Endometrium (tissue), 2 donors: ENCODE measurements around the gene CEP95.

Source experiments
- FAIRE-seq: peaks from 2 replicates; lab custom pipeline; 2012; peaks lifted over from hg19 to GRCh38; lab: Jason Lieb, UNC
- donor health status: control.
- donor health status: control.

The CEP95 gene

DNA sequence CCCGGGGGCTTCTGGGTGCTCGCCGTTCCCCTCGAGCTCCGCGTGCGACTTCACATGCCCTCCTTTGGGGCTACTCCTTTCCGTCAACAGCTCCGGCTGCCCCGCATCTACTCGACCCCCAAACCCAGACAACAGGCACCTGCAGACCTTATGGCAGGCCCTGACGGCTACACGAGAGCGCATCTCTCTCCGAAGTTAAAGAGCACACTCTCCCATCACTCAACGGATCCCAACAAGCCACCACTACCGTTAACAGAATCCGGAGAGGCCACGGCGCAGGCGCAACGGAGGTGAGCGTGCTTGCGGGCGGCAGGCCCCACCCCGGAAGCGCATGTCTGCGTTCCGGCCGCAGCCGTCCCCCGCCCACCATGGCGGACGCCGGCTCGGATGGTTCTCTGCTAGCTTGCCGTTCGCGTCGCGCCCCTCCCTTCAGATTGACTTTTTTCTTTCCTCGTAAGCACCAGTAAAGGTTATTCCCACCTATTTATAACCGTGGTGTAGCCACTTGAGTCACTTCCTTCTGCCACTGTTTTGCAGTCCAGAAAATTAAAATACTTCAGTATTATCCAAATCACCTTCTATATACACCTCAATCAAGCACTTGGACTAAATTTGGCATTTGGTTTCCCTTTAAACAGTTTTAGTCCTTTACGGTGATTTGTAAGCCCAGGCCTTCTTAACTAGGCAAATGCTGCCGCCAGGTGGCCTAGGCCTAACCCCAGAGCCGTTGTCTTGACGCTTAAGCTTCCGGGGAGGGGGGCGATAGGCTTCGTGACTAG lies 9.8 kb upstream of the CEP95 start, which contains the start of gene POLG2:
POLG2 (minus strand) TSS at position 269 of the 779 bp plus-strand sequence; CDS start at position 183, 86 bp downstream.
- FAIRE-seq = no peak

DNA sequence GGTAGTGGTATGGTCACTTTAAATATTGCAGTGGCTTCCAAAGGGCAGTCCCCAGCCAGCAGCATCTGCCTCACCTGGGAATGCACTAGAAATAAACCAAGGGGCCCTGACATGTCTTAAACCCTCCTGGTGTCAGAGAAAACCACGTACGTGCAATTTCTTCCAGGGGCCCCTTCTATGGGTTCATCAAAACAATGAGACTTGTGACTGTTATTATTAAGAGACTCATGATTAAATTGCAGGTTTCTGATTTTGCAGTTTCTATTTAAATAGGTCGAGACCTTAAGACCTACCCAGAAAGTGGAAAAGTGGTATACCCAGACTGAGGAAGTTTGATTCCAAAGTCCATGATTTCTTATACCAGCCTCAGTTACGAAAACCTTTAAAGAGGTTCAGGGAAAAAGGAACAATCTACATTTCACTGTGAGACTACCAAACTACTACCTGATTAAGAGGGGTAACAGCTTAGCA lies 9.2 kb upstream of the CEP95 start:
- no peak for FAIRE-seq

DNA sequence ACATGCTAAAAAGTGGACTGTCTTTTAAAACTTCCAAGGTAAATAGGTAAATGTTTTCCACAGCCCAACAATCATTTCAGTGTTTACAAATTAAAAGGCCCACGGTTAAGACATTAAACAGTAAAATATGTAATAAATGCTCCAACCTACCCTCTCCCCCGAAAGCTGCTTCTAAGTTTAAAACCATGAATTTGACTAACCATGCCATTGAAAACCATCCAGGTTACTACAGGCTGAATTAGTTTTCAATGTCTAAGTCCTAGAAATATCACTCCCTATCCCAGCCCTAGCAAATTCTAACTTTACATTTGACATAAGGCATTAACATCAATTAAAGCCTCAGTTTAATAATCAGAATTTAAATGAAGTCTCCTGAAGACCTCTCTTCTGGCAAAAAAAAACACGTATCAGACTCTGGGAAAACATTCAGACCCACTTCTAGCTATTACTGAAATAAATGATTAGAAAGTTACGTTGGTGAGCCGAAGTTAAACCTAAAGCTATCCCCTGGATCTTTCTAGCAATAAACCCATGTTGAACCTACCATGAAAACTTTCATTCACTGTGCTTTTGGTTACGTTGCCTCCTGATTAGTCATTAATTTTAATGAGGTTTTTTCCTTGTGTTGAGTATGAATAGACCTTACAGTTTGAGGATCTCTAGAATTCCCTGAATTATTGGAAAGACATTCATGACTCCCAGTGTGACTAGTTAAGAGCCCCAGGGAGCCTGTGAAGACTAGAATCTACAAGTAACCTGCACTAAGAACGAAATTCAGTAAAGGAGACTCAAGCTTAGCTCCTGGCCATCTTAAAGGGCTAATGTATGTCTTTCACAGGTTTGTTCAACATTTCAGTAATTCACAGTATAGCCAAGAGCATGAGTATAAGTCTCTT lies 8.2 kb upstream of the CEP95 start:
- no peak for FAIRE-seq

DNA sequence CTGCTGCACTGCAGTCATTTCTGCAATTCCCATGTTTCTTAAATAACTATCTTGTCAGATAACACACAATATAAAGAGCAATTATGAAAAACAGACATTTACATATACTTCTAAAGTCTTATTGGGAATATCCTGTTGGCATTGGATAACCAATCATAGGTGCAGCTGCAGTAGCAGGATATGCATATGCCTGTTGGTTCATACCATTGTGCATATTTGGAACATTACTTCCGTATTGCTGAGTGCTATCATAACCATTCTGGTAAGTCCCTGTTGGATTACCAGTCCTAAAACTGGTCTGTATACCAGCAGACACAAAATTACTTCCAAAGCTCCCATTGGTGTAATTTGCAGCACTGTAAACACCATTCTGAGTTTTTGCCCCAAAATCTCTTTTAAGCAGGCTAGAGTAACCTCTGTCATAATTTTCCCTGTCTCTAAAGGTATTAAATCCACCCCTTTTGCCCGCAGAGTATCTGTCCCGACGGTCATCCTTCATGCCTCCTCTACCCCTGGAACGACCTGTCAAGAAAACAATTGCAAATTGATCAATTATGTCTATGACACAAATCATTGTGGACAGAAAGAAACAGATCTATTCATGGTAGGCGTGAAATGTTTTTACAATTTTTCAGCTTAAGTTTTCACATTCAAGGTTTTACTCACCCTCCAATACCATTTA lies 6.8 kb upstream of the CEP95 start:
- no peak for FAIRE-seq

DNA sequence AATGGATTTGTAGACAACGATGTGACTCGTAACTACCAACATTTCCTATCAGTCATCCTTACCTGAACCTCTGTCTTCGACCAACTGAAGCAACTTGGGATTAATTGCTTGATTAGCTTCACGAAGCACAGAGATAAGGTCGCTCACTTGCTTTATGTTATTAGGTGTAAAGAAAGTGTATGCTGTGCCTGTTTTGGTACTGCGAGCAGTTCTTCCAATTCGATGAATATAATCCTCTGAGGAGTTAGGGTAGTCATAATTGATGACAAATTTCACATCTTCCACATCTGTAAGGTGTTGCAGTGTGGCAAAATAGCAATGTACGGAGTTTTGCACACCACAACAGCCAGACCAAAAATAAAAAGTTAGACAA lies 6.3 kb upstream of the CEP95 start:
- FAIRE-seq = no peak

DNA sequence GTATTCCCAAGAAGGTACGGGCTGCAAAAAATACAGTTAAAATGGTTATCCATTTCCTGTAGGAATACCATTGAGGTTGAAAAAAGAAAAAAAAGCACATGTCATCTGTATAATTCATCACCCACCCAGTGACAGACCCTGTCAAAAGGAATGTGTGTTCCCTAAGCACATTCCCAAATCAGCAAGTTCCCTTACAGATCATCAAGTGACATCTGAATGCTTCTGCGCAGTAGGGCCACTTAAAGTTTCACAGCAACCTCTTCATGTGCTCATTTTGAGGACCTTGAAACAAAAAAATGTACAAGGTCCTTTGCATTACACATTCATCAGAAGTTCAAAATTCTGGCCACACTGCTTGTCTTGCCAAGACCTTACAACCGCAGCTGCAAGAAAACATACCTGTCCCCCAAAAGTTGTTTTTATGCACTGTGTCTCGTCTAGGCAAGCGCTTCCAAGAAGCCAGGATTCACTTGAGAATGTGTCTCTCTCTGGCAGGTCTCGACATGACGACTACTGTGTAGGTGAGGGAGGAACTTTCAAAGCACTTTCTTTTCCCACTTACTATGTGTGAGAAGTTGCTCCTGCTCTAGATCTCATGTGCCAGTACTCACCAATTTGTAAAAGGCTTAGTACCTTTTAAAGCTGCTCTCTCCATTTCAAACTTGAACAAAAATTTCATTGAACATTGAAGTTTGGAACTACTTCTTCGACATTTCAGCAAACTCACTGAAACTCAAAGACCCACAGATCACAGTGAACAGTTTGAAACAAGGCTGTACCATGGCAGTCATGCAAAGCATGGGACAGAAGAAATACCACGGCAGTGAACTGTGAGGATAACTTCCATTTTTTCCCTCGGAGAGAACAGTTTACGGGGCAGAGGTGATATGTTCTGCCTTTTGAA lies 5.7 kb upstream of the CEP95 start:
- no peak for FAIRE-seq

DNA sequence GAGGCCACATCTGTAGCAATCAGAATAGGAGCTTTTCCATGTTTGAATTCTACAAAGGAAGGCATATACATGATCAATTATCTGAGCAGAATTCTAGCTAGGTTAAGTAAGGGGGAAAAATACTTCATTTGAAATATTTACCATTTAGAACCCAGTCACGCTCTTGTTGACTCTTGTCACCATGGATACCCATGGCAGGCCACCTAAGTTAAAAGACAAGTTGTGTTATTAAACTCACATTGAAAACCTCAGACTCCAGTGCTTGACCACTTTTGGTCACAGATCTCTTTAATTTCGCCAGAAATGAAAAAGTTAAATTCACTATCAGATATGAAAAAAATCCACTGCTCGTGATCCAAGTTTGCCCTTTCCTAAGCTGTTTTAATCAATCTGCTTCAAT lies 4.8 kb upstream of the CEP95 start:
- FAIRE-seq = no peak

DNA sequence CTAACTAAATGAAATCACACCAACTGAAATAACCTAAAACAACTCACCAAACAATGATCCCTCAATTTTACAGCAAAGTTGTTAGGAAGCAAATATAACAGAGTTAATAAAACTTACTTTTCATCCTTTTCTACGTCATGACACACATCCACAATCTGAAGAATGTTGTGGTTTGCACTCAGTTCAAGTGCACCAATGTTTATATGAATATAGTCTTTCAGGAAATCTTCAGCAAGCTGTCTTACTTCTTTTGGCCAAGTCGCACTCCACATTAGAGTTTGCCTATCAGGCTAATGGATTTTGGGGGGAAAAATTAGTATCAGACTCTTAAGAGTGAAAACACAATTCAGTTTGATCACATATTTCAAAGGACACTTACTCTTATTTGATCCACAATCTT lies 4.0 kb upstream of the CEP95 start:
- FAIRE-seq = no peak

DNA sequence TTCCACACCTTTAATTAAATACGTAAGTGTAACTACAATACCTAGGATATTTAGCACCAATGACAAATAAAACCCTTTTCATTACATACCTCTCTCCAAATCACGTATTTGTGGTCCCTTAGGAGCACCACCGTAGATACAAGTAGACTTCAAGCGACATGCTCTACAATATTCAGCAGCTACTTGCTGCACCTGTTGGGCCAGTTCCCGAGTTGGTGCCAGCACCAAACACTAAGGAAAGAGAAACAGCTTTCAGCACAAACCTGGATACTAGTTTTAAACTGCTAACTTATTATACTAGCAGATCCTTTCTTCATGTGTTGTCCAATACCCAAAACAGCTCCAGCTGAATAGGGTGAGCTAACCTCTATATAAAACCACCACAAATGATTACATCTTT lies 3.4 kb upstream of the CEP95 start:
- no peak for FAIRE-seq

DNA sequence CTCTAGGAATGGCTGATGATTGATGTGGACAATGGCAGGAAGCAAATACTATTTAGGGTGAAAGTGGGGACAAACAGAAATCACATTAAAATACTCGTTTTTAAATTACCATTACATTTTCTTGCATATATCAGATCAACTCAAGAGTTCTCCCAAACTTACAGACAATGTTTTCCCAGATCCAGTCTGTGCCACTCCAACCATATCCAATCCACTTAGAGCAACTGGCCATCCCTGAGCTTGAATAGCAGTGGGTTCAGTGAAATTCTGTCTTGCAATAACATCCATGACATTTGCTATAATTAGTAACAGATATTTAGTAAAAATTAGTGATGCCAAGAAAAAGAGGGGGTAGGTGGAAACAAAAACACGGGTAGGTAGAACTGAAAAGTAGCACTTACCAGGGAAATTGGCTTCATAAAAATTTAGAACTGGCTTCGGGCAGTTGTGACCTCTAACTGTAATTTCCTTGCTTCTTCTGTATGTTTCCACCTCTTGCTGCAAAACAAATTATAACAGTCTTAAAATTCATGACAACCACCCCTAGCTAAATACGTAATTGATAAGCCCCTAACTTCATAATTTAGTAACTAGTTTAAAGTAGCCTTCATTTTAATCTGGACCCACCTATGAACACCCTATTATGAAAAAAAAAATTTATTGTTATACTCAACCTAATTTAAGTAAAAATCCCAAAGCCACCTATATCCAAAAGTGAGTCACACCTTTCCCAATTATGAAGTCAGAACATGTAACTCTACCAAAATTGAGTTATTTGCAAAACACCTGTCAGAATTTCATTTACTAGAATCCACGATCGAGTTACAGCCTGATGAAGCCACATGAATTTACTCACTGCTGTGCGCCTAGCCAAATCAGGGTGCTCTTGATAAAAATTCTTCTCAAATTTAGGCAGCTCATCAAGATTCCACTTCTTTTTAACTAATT lies 2.7 kb upstream of the CEP95 start:
- no peak for FAIRE-seq

DNA sequence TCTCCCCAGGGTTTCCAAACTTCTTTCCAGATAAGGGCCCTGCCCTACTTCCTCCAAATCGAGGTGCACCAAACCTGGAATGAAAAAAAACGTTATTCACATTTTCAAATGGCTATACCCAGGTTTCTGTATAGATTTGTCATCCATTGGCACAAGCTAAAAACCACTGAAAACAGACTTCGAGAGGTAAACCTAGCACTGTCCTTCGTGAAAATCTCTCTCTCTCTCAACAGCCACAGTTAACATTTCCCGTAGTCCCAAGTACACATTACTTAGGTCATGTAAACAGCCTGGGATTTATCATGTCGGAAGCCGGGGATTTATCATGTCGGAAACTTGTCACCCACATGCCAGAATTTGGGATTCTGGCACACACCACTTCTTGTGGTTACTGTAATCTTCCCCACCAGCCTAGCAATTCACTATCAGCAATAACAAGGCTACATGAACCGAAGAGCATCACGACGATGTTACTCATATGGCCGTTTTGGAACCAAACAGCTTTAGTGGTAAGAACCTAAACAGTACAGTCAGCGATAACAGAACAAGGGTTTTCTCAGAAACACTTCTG lies 1.9 kb upstream of the CEP95 start:
- FAIRE-seq = no peak

DNA sequence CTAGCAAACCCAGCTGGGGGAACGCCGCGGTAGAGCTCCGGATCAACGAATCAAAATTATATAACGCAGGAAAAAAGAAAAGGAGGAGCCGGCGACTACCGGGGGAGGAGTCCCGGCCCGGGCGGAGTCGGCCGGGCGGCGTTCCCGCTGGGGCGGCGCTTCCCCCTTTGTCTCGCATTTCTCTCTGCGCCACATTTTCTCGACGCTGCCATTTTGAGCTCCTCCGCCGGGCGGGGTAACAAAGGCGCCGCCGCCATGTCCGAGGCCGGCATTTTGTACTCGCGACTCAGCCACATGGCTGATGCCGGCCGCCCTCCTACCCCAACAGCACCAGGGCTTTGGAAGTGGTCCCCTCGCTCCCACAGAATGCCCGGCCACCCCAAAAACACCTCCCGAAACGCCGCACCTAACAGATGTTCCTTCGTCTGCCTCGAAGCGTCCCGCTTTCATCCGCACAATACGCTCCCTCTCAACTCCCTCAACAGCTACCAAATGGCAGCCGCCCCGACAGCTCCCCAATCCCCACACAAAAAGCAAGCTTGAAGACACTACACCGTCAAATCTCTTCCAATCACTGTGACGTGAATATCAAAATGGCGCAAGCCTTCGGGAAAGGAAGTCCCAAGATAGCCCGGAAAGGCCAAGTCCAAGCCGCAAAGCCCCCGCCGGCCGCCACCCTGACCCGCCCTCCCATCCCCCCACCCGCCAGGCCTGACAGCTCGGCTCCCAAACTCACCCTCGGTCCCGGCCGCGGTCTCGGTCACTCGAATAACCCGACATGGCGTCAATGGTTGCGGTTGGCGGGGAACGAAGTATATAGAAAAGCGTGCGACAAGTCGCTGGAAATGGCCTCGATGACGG lies 1.2 kb upstream of the CEP95 start:
- FAIRE-seq = no peak

DNA sequence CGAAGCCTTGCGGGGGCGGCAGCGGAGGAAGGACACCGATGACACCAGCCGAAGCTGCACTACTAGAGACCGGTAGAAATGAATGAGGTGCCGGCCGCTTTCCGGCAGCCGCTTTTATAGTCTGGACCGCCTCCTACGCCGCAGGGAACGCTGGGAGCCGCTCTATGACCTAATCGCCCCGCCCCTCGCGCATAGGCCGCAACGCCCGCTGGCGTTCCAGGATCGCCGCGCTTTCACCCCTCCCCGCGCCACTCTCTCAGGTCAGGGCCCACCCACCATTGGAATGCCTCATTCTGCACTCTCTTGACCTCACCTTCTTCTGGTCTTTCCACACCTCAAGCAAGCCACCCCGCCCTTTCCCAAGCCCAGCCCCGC lies 589 bp upstream of the CEP95 start, which contains the start of gene DDX5:
DDX5 (minus strand) TSS at position 89 of the 375 bp plus-strand sequence. CDS start 170 bp downstream, outside the sequence.
- no peak for FAIRE-seq

DNA sequence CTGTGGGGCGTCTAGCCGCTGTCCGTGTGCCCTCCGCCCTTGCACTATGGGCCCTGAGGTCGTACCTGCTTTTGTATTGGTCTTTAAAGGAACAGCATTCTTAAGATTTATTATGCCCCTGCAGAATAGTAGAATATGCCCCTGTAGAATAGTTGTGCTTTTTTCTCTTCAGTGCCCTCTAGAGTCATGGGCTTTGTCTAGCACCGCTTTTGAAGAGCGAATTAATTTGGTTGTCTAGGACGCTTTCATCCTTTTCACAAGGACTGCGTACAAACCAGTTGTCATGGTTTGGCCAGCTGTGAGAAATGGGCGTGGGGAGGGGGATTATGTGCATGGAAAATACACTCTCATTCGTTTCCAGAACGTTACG lies 621 bp downstream of the CEP95 start:
- no peak for FAIRE-seq

DNA sequence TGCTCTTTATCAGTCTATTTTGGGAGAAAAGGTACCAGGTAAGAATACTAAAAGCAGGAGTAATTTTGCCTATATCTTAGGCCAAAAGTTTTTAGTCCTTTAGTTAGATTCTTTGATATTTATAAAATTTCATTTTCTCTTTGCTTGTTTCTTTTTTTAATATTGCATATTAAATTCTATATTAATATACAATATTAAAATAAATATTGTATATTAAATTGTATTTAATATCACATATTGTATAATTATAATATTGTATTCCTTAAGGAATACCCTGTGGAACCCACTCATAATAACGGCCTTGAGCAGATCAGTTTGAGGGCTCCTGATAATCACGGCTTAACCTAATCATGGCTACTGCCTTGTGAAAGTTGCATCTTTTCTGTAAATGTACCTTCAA lies 1.9 kb downstream of the CEP95 start:
- FAIRE-seq = no peak

DNA sequence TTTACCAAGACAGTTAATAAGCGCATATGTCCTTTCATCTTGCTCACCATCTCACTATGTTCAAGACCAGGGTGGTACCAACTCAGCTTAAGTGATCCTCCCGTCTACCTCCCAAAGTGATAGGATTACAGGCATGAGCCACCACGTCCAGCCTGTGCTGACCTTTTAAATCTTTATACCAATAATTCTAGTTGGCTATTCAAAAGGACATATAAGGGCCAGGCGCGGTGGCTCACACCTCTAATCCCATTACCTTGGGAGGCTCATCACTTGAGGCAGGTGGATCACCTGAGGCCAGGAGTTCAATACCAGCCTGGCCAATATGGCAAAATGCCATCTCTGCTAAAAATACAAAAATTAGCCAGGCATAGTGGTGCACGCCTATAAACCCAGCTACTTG lies 2.4 kb downstream of the CEP95 start:
- FAIRE-seq = no peak

DNA sequence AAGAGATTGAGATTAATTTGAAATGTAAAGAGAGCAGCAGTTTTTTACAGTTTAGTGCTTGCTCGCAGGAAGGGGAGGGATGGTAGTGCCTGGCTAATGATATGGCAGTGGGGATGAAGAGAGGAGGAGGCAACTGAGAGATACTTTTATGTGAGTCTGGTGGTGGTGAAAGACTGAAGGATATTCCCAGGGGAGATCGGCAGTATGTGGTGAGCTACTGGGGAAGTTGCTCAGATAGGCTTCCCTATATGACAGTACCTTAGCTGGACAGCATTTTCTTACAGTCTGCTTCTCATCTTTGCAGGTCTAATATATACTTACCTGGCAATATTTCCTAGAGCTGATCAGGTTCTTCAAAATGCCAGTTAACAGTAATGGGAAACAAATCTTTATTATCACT lies 8.6 kb downstream of the CEP95 start:
- FAIRE-seq = no peak

DNA sequence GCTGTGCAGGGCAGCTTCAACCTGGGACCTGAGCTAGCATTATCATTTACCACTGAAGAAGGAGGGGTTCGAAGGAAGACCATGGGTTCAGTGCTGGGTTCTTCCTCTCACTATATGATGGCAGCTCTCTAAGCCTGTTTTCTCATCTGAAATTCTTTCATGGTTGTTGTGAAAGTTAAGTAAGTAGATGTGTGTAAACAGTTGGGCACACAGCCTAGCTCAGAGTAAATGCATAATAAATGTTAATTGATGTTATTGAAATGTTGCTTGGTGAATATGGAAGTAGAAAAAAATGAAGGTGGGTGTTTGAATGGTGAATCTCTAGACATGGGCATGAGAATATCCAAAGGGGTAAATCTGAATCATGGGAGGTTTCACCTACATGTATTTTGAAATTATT lies 9.1 kb downstream of the CEP95 start:
- no peak for FAIRE-seq

DNA sequence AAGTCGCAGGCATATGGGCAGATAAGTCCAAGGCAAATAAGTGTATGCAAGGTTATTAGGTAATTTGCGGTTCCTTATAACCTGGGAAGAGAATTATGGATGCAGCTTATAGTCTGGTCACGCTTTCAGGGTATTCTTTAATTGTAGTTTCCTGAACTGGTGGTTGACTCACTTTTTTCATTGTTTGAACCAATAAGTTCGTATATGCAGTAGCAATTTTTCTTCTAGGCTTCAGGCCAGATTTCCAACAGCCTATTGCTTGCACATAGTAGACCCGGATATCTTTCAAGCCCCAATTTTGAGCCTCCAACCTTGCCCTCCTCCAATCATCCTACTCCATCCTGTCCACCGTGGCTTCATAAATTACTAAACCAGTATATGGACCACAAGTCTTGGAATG lies 12.8 kb downstream of the CEP95 start:
- FAIRE-seq = no peak
